ENCODE data around the gene WDR6.
"Not testable (repeated sequence)": the region's sequence is repeated elsewhere in the genome, so short reads cannot be mapped to it uniquely, and the experiment has no call there.

WDR6 gene

GRCh38 chr3:48990636-48991469 is 16.3 kb upstream of the WDR6 start:
- FAIRE-seq (no peak), DNase-seq (ENCODE audit: low spot score) (no peak)

GRCh38 chr3:48991851-48992545 is 15.2 kb upstream of the WDR6 start:
- no peak for DNase-seq (ENCODE audit: low spot score)
- no peak for FAIRE-seq

GRCh38 chr3:48993834-48994233 is 13.4 kb upstream of the WDR6 start:
- no peak for FAIRE-seq
- DNase-seq (ENCODE audit: low spot score), result no peak

- FAIRE-seq, result no peak
- no peak for DNase-seq (ENCODE audit: low spot score)
These were observed 10.6 kb upstream of the WDR6 start for GRCh38 chr3:48996640-48997039.

- DNase-seq (ENCODE audit: low spot score) (no peak), FAIRE-seq (no peak)
These were observed 10.0 kb upstream of the WDR6 start for GRCh38 chr3:48997102-48997635.

GRCh38 chr3:48997714-48998637 is 9.2 kb upstream of the WDR6 start:
- DNase-seq (ENCODE audit: low spot score) (no peak), FAIRE-seq (no peak)

GRCh38 chr3:48999085-48999858 is 7.9 kb upstream of the WDR6 start:
- FAIRE-seq (peak; percentile 56), DNase-seq (ENCODE audit: low spot score) (no peak)

GRCh38 chr3:49001155-49001554 is 6.0 kb upstream of the WDR6 start:
- FAIRE-seq (no peak), DNase-seq (ENCODE audit: low spot score) (no peak)

GRCh38 chr3:49004352-49005302 is 2.6 kb upstream of the WDR6 start:
- DNase-seq (ENCODE audit: low spot score) (no peak), FAIRE-seq (no peak)

- FAIRE-seq (no peak), DNase-seq (ENCODE audit: low spot score) (no peak)
These were observed 1.9 kb upstream of the WDR6 start for GRCh38 chr3:49005303-49005680.

GRCh38 chr3:49005998-49006397 is 1.2 kb upstream of the WDR6 start:
- no peak for DNase-seq (ENCODE audit: low spot score)
- peak; percentile 44 for FAIRE-seq

- FAIRE-seq (no peak), DNase-seq (ENCODE audit: low spot score) (peak; percentile 21)
These were observed 653 bp upstream of the WDR6 start for GRCh38 chr3:49006408-49007067.

- DNase-seq (ENCODE audit: low spot score) (peak; percentile 92), FAIRE-seq (no peak)
These were observed 759 bp downstream of the WDR6 start for GRCh38 chr3:49007771-49008528.

GRCh38 chr3:49008627-49009026 is 1.4 kb downstream of the WDR6 start:
- not testable (repeated sequence) for FAIRE-seq; DNase-seq (ENCODE audit: low spot score)

- DNase-seq (ENCODE audit: low spot score), result no peak
- FAIRE-seq, result no peak
These were observed 2.2 kb downstream of the WDR6 start for GRCh38 chr3:49009396-49009795.

GRCh38 chr3:49012441-49013017 is 5.3 kb downstream of the WDR6 start:
- FAIRE-seq, result no peak
- DNase-seq (ENCODE audit: low spot score), result no peak

GRCh38 chr3:49013113-49013737 is 6.0 kb downstream of the WDR6 start:
- FAIRE-seq (no peak), DNase-seq (ENCODE audit: low spot score) (no peak)
